ENCODE measurements around the gene KCNQ1.
"Not testable (repeated sequence)": the region's sequence is repeated elsewhere in the genome, so short reads cannot be mapped to it uniquely, and the experiment has no call there.

The KCNQ1 gene

DNA sequence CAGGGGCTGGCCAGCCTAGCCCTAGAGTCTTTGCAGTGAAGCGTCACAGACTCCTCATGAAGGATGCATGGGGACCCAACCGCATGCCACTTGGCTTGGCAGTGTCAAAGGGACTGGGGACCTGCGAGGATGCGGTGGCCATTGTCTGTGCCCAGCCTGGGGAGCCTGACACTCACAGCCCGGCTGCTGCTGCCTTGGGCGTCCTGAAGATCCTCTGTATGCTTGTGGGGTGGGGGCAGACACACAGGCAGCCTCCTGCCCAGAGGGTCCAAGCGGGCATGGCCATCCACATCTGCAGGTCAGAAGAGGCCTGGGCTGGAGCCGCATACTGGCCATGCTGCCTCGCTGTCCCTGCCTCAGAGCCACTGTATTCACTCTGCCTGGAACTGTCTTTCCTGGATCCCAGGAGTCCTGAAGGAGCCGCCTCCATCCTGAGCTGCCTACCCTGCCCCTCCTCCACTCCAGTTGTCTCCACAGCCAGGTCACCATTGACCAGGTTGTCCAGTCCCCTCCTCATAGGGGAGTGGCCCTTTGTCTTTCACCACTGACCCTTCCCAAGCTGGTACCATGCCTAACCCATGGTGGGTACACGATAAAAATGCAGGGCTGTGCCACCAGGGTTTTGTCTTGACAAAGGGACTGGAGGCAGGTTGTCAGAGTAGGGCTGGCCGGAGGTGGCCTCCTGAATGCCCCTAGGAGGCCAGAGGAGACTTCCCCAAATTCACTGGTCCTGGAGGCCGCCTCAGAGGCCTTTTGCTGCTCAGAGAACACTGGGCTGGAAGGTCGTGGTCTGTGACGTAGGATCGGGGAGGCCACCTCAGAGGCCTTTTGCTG, 148.0 kb downstream of the KCNQ1 start:
- DNase-seq (ENCODE audit: low spot score), result no peak

DNA sequence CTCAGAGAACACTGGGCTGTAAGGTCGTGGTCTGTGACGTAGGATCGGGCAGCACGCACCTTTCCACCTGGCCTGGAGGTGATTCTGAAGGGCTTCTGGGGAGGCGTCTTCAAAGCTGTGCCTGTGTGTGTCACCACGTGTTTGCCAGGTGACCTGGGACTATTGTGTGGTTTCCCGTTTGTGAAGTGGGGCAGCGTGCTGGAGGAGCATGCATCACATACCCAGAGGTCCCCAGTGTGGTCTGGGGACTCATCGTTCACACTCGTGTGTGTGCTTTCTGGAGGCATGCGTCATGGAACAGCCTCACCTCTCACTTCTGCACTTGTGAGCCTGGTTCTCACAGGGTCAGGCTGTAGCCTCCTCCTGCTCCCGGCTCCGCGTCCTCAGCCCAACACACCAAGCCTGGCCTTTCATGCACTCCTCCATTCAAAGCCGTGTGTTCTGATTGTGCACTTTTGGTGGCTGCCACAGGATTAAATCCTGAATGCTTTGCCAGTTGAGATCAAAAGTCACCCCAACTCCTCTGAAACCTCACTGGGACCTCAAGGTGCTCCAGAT, 148.7 kb downstream of the KCNQ1 start:
- DNase-seq (ENCODE audit: low spot score), result no peak

DNA sequence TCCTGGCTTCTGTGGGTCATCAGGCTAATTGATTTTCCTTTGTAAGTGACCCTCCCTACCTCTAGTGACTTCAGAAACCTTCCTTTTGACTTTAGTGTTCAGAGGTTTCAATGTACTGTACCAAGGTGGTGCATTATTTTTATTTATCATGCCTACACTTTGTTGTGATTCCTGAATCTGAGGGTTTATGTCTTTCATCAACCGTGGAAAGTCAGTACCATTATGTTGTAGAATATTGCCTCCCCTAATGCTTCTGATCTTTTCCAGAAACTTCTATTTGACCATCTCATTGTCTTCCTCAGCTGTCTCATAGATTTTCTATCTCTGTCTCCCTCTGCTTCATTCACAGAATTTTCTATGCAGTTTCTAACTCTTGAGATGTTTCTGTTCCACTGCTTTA, 149.5 kb downstream of the KCNQ1 start:
- no peak for DNase-seq (ENCODE audit: low spot score)

DNA sequence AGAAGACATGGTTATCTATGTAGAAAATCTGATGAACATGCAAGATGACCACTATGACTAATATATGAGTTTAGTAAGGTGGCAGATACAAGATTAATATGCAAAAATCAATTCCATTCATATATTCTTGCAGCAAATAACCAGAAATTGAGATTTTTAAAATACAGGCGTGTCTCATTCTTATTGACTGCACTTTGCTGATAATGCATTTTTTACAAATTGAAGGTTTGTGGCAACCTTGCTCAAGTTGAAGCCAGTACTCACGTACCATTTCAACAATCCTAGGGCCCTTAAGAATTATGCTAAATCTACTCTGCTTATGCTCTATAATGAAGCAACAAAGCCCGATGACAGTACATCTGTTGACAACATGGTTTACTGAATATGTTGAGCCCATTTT, 150.4 kb downstream of the KCNQ1 start:
- no peak for DNase-seq (ENCODE audit: low spot score)

DNA sequence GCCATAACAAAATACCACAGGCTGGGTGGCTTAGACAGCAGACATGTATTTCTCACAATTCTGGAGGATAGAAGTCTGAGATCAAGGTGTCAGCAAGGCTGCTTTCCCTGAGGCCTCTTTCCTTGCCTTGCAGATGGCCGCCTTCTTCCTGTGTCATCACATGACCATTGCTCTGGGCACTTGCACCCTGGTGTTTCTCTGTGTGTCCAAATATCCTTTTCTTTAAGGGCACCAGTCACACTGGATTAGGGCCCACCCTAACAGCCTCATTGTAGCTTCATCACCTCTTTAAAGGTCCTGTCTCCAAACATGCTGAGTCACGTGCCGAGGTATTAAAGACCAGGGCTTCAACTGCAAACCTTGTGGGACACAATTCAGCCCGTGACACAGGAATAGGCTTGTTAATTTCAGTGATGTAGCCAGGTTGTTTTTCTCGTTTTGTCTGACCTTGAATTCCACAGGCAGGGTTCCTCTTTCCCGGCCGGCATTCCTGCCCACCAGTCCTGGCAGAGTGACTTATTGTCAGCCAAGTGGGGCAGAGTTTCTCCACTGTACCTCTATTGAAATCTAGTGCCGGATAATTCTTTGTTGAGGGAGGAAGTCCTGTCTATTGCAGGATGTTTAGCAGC, 154.9 kb downstream of the KCNQ1 start:
- DNase-seq (ENCODE audit: low spot score), result no peak

DNA sequence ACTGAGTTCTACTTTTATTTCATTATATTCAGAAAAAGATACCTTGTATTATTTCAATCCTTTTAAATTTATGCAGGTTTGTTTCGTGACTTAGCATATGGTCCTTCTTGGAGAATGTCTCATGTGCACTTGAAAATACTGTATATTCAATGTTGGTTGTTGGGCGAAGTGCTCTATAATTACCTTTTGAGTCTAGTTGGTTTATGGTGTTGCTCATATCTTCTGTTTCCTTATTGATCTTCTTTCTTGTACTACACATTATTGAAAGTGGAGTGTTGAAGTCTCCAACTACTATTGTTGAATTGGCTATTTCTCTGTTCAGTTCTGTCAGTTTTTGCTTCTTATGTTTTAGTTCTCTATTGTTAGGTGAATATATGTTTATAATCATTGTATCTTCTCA, 164.5 kb downstream of the KCNQ1 start:
- DNase-seq (ENCODE audit: low spot score), result no peak

DNA sequence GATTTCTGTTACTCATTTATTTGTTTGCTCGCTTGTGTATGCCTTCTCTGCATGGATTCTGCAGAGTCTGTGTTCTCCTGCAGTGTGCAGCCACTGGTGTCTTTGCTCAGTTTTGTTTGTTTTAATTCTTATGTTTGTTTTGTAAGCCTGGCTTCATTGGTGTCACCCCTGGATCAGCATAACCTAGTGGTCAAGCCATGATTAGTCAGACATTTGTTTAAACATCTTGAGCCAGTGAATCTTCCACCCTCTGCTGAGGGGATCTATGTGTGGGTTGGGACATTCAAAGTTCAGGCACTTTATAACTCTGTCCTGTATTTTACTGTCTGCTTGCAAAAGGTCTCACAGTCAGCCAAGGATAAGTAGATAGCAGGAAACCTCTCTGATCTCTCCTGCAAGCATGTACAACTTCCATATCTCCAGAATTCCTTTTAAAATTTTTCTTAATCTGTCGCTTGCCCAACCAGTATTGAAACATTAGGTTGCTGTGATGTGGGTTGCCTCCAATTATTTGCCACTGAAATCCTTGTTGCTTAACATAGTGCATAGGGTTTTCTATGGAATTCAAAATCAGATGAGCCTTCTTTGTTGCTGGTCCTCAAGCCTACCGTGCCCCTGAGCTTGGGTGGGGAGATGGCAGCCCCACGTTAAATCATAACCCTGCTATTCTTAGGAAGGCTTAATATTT, 168.2 kb downstream of the KCNQ1 start:
- DNase-seq (ENCODE audit: low spot score), result no peak

DNA sequence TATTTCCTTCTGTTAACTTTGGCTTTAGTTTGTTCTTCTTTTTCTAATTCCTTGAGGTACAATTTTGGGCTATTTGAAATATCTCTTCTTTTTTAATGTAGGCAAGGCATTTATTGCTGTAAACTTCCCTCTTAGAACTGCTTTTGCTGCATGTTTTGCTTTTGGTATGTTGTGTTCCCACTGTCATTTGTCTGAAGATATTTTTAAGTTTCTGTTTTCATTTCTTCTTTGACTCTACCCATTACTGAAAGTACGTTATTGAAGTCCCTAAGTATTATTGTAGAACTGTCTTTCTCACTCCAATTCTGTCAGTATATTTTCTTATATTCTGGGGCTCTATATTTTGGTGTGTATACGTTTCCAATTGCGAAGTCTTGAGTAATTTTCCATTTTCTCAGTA, 177.1 kb downstream of the KCNQ1 start:
- no peak for DNase-seq (ENCODE audit: low spot score)

DNA sequence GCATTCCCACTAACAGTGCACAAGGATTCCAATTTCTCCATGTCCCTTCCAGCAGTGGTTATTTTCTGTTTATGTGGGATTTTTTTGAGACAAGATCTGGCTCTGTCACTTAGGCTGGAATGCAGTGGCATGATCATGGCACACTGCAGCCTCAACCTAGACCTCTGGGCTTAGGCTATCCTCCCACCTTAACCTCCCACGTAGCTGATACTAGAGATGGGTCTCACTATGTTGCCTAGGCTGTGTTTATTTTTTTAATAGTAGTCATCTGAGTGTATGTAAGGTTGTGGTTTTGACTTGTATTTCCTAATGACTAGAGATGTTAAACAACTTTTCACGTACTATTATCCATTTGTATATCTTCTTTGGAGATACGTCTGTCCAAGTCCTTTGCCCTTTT, 180.4 kb downstream of the KCNQ1 start:
- no peak for DNase-seq (ENCODE audit: low spot score)

DNA sequence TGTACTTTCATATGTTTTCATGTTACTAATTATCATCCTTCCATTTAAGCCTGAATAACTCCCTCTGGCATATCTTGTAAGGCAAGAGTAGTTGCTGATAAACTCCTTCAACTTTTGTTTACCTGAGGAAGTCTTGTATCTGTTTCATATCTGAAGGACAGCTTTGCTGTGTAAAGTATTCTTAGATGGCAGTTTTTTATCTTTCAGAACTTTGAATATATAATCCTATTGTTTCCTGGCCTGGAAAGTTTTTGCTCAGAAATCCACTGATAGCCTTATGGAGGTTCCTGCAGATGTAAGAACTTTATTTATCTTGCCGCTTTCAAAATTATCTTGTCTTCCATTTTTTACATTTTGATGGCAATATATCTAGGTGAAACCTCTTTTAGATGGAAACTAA, 185.9 kb downstream of the KCNQ1 start:
- no peak for DNase-seq (ENCODE audit: low spot score)

DNA sequence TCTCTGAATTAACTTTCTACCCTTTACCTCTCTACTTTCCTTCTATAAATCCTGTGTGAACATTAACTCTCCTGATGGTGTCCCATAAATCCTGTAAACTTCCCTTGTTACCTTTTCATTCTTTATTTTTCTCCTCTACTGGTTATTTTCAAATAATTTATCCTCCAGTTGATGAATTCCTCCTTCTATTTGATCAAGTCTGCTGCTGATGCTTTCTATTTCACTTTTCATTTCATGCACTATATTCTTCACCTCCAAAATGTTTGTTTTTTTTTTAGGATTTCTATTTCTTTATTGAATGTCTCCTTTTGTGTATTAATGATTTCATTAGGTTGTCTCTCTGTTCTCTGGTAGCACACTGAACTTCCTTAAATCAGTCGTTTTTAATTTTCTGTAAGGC, 186.4 kb downstream of the KCNQ1 start:
- no peak for DNase-seq (ENCODE audit: low spot score)

DNA sequence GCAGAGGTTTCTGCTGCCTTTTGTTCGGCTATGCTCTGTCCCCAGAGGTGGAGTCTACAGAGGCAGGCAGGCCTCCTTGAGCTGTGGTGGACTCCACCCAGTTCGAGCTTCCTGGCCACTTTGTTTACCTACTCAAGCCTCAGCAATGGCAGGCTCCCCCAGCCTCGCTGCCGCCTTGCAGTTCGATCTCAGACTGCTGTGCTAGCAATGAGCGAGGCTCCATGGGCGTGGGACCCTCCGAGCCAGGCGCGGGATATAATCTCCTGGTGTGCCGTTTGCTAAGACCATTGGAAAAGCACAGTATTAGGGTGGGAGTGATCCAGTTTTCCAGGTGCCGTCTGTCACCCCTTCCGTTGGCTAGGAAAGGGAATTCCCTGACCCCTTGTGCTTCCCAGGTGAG, 195.0 kb downstream of the KCNQ1 start:
- DNase-seq (ENCODE audit: low spot score), result not testable (repeated sequence)

DNA sequence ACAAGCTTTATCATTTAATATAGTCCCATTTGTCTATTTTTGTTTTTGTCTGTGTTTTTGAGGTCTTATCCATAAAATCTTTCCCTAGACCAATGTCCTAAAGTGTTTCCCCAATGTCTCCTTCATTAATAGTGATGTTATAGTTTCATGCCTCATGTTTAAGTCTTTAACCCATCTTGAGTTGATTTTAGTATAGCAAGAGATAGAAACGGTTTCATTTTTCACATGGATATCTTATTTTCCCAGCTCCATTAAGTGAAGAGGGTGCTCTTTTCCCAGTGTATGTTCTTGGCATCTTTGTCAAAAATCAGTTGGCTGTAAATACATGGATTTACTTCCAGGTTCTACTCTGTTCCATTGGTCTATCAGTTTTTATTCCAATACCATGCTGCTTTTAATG, 196.8 kb downstream of the KCNQ1 start:
- no peak for DNase-seq (ENCODE audit: low spot score)

DNA sequence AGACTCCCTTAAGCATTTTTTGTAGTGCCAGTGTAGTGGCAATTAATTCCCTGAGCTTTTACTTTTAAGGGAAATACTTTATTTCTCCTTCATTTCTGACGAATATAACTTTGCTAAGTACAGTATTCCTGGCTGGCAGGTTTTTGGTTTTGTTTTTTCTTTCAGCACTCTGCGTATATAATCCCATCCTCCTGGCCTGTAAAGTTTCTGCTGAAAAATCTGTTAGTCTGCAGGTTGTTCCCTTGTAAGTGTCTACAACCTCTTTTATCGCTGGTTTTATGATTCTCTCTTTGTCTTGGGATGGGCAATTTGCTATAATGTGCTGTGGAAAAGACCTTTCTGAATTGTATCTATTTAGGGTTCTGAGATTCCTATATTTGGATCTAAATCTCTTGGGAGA, 198.9 kb downstream of the KCNQ1 start:
- DNase-seq (ENCODE audit: low spot score), result no peak

DNA sequence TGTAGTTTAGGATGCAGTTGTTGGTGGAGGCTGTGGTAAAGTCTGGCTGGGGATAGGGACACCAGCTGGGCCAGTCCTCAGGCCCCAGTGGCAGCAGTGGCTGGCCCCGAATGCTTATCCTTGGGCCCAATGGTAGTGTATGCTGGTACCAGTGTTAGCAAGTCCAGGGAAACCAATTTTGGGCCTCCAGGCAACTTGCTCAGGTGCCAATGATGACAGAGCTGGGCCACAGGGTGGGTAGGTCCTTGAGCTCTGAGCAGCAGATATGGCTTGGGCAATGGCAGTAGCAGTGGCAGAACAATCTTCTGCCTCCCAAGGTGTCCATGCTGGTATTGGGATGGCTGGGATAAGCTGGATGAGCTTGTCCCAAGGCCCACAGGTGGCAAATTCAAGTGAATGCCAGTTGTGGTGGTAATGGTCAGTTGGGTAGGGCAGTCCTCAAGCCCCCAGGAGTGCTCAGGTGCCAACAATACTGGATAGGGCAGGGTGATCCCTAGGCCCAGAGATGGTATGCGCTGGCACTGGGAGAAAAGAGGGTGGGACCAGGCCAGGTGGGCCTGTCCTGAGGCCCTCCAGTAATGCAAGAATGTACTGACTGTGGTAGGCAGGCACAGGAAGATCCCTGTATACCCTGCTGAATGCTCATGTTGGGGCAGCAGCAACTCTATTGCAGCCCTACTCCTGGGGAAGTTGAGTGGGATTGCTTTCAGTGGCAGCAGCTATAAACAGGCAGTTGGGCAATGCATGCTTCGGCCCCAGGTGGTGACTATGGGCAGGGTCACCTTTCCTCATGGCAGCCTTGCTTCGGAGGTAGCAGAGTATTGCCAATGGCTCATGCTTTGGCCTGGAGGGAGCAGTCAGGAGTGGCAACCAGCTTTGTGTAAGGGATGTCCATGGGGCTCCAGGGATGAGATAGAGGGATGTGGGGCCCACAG, 200.3 kb downstream of the KCNQ1 start:
- no peak for DNase-seq (ENCODE audit: low spot score)

DNA sequence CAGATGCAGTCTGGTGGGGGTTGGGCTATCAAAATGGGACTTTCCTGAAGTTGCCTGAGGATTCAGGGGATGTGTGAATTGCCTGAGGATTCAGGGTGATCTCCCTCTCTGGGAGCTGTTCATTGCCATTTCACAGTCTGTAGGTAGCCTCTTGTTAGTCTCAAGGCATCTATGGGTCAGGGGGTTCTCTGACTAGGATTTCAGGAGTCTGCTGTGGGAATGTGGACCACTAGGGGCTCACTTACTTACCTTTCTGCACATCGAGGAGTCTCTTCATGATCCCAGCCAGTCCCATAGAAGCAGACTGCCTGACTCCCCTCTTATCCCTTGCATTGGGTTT, 200.9 kb downstream of the KCNQ1 start:
- DNase-seq (ENCODE audit: low spot score), result no peak

DNA sequence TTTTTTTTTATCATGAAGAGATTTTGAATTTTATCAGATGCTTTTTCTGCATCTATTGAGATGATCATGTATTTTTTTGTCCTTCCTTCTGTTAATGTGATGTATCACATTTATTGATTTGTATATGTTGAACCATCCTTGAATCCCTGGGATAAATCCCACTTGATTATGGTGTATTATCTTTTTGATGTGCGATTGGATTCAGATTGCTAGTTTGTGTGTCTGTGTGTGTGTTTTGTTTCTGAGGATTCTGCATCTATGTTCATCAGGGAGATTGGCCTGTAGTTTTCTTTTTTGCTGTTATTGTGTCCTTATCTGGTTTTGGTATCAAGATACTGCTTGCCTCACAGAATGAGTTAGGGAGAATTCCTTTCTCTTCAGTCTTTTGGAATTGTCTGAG, 202.4 kb downstream of the KCNQ1 start:
- DNase-seq (ENCODE audit: low spot score), result no peak

DNA sequence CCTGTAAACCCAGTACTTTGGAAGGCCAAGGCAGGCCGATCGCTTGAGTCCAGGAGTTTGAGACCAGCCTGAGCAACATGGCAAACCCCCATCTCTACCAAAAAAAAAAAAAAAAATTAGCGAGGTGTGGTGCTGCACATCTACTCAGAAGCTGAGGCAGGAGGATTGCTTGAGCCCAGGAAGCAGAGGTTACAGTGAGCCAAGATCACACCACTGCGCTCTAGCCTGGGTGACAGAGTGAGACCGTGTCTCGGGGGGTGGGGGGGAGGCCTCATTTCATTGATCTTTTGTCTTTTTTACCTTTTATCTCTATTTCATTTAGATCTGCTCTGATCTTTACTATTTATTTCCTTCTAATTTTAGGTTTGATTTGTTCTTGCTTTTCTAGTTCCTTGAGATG, 203.1 kb downstream of the KCNQ1 start:
- DNase-seq (ENCODE audit: low spot score), result no peak

DNA sequence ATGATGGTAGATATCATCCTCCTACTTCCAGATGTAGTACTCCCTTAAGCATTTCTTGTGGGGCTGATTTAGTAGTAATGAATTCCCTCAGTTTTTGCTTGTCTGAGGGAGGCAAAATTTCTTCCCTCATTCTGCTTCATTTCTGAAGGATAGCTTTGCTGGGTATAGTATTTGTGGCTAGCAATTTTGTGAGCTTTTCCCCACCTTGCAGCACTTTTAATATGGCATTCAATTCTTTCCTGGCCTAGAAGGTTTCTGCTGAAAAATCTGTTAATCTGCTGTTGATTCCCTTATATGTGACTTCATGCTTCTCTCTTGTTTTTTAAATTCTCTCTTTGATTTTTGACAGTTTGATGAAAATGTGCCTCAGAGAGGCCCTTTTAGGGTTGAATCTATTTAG, 204.6 kb downstream of the KCNQ1 start:
- no peak for DNase-seq (ENCODE audit: low spot score)

DNA sequence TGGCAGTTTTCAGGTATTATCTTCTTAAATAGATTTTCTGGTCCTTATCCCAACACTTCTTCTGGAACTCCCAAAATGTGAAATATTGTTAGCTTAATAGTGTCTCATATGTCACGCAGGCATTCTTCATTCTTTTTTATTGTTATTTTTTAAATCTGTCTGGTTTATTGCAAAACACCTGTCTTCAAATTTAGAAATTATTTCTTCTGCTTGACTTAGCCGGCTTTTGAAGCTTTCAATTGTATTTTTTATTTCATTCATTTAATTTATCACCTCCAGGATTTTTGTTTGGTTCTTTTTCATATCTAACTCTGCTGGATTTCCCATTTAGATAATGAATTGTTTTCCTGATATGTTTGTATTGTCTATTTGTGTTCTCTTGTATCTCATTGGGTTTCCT, 205.0 kb downstream of the KCNQ1 start:
- DNase-seq (ENCODE audit: low spot score), result no peak

DNA sequence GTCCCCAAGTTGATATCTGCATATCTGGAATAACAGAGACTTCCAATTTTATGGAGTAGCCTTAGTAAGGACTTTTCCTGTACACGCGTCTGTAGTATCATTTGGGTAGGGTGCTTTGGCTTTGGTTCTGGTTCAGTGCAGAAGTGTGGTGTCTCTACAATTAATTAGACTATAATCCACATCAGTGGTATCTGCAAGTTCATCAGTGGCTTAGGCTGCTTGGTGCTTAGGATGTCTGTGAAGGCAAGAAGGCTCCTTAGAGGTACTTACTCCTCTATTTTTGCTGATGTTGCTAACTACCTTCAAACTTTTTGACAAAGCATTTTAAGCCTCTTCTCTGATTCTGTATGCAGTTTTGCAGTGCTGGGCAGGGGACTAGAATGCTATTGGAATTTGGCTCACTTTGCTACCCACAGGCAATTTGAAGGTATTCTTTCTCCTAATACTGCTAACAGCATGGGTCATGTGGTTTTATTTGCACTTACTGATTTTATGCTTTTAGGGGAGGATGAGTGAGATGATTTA, 205.6 kb downstream of the KCNQ1 start:
- DNase-seq (ENCODE audit: low spot score), result no peak

All from pons (tissue), 1 donor.